Measurements from ENCODE around the gene MCFD2.

DNA sequence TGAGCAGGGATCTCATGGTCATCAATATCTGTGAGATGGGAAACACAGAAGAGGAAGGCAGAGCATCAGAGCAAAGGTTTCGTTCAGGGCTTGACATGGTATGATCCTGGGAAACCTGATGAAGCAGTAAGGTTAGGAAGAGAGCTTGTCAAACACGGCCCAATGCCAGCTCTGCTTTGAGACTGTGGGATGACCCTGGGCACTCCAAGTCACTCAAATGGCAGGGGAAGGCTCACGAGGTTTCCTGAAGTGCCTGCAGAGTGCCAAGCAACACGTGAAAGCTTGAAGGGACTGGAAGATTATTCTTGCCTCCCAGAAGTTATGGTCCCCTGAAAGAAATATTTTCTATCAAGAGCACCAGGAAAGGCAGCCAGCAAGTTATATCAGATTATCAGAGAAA, 6.5 kb downstream of the MCFD2 start:
- TF ChIP-seq CTCF (IDR thresholded peaks at IDR 0.05) (no peak), POLR2A (IDR thresholded peaks at IDR 0.05) (no peak)
